GM18868 (cell line): ENCODE measurements around the gene ETFA.

Source experiments
- ATAC-seq: cut with Tn5 transposase; IDR thresholded peaks from one replicate; pipeline ENCODE4 v1.9.1; 2021; ENCODE audit warnings: mild to moderate bottlenecking, moderate library complexity; ENCODE audit not compliant: unreplicated experiment

ETFA gene

DNA sequence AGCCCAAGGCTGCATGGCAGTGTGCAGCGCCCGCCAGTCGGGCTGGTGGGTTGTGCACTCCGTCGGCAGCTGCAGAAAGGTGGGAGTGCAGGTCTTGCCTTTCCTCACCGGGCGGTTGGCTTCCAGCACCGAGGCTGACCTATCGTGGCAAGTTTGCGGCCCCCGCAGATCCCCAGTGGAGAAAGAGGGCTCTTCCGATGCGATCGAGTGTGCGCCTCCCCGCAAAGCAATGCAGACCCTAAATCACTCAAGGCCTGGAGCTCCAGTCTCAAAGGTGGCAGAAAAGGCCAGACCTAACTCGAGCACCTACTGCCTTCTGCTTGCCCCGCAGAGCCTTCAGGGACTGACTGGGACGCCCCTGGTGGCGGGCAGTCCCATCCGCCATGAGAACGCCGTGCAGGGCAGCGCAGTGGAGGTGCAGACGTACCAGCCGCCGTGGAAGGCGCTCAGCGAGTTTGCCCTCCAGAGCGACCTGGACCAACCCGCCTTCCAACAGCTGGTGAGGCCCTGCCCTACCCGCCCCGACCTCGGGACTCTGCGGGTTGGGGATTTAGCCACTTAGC lies 29.6 kb upstream of the ETFA start:
- no peak for ATAC-seq

DNA sequence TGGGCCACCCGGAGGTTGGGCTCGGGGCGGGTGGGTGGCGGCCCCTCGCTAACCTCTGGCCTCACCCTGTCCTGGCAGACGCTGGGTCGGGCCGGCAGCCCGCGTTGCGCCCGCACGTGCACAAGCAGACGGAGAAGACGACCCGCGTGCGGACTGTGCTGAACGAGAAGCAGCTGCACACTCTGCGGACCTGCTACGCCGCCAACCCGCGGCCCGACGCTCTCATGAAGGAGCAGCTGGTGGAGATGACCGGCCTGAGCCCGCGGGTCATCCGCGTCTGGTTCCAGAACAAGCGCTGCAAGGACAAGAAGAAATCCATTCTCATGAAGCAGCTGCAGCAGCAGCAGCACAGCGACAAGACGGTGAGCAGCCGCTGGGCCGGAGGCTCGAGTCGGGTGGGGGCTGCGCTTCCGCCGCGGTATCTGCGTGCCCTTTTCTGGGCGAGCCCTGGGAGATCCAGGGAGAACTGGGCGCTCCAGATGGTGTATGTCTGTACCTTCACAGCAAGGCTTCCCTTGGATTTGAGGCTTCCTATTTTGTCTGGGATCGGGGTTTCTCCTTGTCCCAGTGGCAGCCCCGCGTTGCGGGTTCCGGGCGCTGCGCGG lies 29.0 kb upstream of the ETFA start:
- ATAC-seq = no peak

DNA sequence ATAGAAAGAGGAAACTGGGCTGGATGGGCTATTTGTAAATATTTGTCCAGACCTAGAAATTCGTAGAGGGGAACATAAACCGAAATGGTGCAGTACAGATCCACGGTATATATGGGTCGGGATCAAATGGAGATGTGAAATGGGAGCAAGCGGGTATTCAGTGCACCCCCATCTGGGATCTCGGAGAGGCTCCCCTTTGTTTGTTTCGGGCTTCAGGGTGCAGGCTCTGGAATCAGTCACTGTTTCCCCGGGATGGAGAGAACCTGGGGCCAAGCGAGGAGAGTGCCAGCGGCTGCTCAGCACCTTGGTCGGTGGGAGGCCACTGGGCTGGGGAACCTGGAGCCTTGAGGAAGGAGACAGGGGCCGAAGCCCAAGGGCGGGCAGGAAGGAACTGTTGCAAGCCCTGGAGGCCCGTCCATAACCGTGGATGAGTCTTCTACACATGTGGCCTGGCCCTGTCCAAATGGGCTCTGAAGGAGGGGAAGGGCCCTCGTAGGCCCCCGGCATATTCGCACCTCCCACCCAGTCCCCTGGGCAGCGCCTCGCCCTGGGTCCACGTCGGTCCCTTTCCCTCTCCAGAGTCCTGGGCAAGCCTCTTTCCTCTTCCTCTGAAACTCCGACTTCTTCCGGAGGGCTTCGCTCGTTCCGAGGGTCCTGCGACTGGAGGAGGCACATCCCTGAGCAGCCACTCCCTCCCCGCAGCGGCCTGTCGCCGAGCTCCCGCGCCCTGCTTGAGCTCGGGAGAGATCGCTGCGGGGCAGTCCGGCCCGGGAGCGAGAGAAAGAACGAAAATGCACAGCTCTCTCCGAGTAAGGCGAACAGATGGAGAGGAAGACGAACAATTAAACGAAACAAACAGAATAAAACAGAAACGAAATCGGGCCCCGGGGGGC lies 28.3 kb upstream of the ETFA start:
- no peak for ATAC-seq

DNA sequence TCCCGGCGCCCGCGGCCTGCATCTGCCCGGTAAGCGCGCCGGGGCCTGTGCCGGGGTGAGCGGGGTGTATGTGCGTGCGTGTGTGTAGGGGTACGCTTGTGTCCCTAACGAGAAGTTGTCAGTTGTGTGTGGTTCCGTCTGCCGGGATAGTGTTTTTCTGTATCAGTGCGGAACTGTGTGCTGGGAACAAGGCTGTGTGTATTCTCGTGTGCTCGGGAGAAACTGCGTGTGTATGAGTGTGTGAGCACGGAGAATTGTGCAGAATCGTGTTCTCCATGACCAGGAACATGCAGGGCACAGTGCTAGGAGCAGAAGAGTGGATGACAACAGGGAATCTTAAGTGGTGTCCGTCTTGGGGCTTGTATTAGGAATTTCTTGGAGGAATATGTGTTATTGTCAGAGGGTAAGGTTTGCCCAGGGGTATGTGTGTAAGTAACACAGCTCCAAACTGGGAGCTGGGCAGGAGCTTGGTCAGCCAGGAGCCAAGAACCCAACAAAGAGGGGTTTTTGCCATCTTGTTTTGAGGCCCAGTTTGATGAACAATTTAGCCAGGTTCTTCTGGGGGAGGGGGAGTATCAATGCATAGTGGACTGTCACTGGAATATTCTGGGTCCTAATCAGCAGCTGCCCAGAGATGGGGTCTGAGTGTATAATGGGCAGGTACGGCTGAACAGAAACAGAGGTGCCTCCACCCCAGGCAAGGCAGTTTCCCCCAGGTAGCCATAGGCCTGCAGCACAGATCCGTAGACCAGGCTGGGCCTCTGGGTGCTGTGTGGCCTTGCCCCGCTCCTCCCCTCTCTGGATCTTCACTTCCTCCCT lies 27.4 kb upstream of the ETFA start:
- ATAC-seq = no peak

DNA sequence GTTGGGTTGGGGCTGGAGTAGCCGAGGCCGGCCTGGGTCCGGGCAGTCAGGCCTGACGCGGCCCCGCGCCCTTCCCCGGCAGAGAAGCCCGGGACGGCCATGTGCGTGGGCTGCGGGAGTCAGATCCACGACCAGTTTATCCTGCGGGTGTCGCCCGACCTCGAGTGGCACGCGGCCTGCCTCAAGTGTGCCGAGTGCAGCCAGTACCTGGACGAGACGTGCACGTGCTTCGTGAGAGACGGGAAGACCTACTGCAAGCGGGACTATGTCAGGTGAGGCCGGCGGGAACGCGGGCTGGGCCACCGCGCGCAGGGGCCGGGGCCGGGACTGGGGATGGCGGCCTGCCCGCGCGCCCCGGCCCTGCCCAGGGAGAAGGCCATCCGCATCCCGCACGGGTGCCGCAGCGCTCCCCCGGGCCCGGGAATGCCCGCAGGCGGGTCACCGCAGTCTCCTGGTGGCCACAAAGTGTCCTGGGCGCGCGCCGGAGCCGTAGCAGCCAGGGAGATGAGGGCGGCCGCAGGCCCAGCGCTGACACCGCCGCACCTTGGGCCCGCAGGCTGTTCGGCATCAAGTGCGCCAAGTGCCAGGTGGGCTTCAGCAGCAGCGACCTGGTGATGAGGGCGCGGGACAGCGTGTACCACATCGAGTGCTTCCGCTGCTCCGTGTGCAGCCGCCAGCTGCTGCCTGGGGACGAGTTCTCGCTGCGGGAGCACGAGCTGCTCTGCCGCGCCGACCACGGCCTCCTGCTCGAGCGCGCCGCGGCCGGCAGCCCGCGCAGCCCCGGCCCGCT lies 26.6 kb upstream of the ETFA start:
- ATAC-seq = no peak

DNA sequence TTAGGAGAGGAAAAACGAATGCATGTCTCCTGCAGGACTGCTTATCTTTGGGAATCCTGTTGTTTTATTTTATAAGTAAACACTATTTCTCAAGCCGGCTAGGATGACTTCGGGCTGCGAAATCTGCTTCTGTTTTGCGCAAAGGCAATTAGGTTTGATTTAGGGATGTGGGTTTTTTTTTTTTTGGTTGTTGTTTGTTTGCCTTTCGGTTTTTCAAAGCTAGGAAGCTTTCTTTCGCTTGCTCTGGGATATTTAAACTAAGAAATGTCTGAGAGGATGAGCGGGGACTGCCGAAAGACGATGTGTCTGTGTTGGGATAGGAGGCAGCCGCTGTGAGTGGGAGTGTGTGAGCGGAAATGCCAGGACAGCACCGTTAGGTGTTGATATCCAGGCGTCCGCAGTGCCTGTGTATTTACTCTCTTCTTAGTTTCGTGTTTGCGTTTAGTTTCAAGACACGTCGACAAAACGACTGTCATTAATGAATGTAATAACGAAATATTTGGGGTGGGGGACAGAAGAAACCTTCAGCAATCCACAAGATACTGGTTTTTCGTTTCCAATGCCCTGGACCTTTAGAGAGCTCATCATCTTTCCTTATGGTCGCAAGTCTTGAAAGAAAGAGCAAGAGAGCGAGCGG lies 25.9 kb upstream of the ETFA start:
- ATAC-seq = no peak

DNA sequence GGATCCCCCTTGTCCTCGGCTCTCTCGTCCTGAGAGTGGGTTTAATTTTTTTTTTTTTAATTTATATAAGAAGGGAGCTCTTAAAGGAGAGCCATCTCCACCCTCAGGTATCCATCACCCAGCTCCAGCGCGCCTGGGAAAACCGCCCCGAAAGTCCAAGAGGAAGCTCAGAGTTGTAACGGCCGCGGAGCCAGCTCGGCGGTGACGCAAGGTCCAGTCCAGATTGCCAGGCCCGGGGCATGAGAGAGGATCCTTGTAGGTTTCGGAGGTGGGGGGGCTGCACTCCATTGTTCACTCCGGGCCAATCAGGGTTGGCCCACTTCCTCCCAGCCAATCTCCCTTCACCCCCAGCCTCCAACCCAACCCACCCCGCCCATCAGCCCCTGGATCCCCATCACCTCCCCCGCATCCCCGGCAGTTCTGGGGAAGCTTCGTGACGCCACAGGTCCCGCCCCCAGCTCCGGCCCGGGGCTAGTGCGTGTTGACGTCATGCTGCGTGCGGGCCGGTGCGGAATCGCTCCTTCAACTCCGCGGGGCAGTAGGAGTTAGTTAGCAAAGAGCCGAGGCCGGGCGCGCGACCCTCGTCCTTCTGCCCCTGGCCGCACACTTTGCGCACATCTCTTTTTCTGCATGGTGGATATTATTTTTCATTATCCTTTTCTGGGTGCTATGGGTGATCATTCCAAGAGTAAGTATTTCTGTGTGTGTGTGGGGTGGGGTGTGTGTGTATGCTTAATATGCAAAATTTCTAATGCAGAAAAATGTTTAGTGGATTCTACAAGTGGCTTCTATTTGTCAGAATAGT lies 25.2 kb upstream of the ETFA start, which contains the start of gene ISL2:
Gene ISL2, plus strand, starts transcription at position 520 of the 805 bp plus-strand sequence. Its CDS starts 111 bp downstream, at position 631.
- ATAC-seq = peak; percentile 54

DNA sequence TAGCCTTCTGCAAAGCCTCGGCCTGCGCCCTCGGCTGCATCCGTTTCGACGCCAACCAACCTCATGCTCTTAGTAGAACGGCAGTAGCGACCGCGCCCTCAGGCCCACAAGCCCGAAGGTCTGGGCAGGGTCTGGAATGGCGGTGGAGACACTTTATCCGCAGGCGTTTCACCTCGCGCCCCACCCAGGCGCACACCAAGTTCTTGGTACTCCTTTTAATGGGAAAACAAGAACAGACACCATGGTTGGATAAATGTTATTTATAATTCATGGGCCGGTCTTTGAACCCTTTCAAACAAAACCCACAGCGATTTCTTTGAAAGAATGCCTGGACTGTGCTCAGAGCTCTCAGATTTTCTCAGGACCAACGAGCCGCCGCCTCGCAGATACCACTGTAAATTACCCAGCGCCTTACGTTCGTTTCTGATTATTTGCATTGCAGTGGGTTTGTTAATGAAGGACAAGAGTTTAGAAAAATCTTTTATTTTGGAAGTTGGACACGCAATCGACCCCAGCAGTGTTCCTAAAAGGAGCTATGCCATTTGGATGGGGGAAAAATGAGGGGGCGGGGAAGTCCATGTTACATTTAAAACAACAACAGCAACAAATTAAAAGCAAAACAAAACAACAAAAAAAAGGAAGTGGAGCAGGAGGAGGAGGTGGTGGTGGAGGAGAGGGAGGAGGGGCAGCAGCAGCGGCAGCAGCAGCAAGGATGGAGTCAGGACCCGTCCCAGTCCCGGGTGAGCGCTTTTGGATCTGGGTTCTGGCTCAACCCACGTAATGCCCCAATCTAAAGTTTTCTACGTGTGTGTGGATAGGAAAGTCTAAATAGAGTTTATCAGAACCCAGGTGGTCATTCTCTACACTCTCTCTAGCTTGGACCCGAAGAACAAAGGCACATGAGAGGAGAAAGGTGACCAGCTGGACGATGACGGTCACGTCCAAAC lies 24.3 kb upstream of the ETFA start:
- no peak for ATAC-seq

DNA sequence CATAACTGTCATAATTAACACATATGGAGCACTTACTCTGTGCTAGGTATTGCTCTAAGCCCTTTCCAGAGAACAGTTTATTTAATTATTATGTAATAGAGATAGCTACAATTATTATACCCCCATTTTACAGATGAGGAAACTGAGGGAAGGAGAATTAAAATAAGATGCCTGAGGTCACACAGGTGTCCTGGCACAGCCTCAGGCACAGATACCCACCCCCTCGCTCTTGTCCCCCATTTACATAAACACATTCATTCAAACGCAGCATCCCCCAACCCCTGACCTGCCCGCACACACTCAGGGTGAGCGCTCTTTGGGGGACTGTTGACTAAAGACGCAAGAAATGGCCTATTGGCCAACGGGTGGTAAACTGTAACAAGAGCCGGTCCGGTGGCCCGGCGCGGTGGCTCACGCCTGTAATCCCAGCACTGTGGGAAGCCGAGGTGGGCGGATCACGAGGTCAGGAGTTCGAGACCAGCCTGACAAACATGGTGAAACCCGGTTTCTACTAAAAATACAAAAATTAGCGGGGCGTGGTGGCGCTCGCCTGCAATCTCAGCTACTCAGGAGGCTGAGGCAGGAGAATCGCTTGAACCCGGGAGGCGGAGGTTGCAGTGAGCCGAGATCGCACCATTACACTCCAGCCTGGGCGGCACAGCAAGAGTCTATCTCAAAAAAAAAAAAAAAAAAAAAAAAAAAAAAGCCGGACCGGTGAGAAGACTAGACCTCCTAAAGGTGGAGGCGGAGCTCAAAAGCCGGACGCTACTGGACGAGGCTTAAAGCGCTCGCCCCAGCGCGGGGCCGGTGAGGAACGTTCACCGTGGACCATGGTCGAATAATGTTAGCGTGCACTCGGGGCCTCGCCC lies 23.4 kb upstream of the ETFA start:
- no peak for ATAC-seq

DNA sequence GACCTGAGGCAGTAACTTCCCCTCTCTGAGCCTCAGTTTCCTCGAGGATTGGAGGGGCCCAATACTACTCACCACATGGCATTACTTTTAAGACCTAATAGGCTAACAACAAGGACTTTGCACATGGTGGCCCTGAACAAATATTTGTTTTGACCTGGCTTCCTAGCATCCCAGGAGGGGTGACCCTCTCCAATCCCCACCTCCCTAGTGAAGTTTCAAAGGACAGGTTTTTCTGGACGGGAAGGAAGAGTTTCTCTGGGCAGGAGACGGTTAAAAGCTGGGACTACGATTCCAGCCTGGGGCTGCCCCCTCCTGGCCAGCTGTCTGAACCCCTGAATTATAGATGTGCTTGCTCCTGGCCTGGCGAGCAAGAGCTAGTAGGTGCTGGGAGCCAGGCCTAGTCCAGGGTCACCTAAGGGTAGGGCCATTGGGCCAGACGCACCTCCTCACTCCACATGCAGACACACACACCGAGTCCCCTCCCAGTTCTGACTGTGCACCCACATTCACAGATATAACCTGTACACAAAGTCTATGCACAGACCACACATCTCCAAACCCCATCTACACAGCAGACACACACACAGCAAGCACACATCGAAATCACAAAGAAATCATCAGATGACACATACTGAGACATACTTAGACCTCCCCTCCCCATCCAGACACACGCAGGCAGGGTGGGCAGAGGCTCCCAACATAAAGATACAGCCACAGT lies 22.6 kb upstream of the ETFA start:
- no peak for ATAC-seq

DNA sequence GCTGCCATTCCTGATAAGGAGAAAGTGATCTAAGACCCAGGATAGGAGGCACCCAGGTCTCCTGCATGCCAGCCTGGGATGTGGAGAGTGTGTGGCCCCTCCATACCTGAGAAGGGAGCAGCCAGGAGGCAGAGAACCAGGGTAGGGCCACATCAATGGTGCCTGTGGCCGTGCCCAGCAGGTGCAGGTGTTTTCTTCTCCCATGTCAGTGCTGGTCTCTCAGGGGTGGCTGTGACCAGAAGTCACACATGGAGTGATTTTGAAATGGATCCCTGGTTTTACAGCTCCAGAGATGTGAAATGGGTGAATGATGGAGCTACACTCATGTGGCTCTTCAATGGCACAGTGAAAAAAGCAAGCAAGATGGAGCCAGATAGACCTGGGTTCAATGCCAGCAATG lies 22.0 kb upstream of the ETFA start:
- no peak for ATAC-seq

DNA sequence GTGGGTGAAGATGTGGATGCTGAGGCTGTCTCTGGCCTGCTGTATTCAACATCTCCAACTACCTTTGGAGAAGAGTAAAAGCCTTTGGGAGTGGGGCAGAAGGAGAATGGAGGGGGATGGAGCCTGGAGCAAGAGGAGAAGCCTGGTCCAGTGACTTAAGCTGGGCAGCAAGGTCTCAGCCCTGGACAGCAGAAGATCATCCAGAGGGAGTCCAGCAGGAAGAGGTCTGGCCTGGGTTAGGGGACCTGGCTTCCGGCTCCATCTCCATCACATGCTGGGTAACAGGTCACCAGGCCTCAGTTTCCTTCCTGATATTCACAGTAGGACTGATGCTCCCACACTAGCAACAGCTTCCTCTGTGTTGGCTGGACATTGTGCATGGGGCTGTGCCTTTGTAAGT lies 21.5 kb upstream of the ETFA start:
- ATAC-seq = no peak

DNA sequence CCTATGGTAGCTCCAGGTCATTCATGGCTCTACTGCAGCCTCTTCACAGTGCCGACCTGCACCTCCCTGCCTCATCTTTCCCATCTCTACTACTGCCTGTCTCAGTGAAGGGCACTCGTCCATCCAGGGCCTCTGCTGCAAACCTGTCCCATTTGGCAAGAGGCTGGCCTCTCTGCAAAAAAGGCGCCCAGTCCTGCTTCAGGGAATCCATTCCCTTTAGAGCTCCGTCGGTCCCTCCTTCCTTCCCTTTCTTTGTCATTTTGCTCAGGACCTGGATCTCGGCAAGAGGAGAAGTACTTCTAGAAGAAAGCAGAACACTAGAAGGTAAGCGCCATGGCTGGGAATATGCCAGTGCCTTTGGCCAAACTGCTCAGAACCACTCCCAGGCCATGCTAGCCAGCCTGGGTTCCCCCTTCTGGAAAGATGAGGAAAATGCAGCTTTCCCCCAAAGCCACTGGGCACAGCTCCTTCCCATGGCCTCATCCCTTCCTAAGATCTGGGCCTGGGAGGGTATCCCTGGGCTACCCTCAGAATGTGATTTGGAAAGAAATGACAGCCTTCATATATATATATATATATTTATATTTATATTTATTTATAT lies 18.9 kb upstream of the ETFA start:
- no peak for ATAC-seq

DNA sequence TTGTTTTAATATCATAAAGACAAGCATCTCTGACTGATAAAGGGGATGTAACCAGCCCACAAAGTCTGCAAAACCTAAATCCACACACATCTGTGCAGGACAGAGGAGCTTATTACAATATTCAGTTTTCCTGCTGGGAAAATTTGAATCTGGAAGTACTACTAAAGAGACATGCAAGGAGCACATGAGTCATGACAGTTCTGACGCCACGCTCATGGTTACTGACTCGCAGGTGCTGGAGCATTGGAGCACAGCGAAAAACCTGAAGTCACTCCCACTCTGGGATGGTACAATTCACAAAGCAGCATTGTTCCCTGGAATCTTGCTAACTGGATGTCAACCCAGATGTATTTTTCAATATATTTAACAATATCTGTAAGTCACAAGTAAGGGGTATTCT lies 17.7 kb upstream of the ETFA start:
- ATAC-seq = no peak

DNA sequence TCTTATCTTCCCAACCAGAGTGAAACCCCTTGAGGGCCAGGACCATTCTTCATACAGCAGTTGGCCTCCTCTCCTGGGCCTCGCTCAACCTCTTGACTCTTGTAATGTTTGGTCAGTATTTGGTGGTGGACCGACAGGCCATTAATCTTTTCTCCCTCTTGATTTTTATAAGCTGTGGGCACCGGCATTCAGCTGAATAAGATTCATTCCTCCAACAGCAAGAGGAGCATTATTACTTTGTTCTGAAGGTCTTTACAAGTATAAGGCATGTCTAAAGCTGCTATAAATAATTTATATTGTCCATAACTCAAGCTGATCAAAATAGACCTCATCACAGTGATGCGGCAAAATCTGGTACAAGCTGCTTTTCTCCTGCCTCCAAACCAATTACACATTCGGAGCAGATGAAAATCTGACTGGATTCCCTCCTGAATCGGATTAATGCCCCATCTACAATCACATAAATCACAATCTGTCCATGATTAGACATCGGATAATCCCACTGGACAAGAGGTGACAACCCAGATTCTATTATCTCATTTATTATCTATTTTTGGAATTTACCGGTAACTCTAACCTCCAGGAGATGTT lies 16.9 kb upstream of the ETFA start:
- ATAC-seq = no peak
